Peyer's patch (tissue), 4 donors: Measurements from ENCODE around the gene PTPN3.

Experiments used
- POLR2A ChIP-seq, 2 donors: fragments of 450-650 bp; IDR thresholded peaks; one replicate each; pipeline ENCODE4 v1.5.1; 2017; ENCODE audit warnings: antibody characterized with exemption in 2 of 2, mild to moderate bottlenecking in 2 of 2, moderate library complexity in 2 of 2
- TF ChIP-seq, protein P1 (sequence below), 6 experiments: fragments of 450-650 bp in 4 of 6; fragments of 200-600 bp in 2 of 6; sonication (generic) in 1 of 6; IDR thresholded peaks; one replicate each; pipeline ENCODE4 v1.5.1; 2017 to 2019; ENCODE audit warnings: antibody characterized with exemption in 6 of 6, mild to moderate bottlenecking in 3 of 6, moderate library complexity in 1 of 6

DNA sequence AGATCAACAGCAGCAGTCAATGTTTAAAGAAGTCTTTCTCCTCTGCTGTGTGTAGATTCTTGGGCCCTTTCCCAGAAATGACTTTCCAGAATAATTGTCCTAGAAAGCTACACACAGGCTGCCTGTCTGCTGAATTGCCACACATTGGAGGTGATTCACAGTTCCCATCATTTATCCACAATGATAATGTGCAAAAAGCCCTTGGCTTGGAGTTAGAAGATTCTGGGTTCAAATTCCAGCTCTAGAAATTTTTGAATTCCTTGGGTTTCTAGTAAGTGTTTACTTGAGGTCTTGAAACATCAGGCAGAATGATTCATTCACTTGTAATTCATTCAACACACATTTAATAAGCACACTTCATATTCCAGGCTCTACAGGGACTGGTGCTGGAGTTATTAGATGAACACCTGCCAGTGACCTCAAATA lies 148.7 kb downstream of the PTPN3 start:
- TF ChIP-seq, protein P1, sequence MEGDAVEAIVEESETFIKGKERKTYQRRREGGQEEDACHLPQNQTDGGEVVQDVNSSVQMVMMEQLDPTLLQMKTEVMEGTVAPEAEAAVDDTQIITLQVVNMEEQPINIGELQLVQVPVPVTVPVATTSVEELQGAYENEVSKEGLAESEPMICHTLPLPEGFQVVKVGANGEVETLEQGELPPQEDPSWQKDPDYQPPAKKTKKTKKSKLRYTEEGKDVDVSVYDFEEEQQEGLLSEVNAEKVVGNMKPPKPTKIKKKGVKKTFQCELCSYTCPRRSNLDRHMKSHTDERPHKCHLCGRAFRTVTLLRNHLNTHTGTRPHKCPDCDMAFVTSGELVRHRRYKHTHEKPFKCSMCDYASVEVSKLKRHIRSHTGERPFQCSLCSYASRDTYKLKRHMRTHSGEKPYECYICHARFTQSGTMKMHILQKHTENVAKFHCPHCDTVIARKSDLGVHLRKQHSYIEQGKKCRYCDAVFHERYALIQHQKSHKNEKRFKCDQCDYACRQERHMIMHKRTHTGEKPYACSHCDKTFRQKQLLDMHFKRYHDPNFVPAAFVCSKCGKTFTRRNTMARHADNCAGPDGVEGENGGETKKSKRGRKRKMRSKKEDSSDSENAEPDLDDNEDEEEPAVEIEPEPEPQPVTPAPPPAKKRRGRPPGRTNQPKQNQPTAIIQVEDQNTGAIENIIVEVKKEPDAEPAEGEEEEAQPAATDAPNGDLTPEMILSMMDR (IDR thresholded peaks at IDR 0.05): no peak
- TF ChIP-seq POLR2A (IDR thresholded peaks at IDR 0.05): no peak
